HG02642 (cell line): ENCODE measurements around the gene ARSD.
"Not testable (repeated sequence)": the region's sequence is repeated elsewhere in the genome, so short reads cannot be mapped to it uniquely, and the experiment has no call there.

Source experiments
- ATAC-seq: cut with Tn5 transposase; IDR thresholded peaks from one replicate; pipeline ENCODE4 v1.9.1; 2021; ENCODE audit warnings: mild to moderate bottlenecking; ENCODE audit not compliant: unreplicated experiment, poor library complexity

The ARSD gene

DNA sequence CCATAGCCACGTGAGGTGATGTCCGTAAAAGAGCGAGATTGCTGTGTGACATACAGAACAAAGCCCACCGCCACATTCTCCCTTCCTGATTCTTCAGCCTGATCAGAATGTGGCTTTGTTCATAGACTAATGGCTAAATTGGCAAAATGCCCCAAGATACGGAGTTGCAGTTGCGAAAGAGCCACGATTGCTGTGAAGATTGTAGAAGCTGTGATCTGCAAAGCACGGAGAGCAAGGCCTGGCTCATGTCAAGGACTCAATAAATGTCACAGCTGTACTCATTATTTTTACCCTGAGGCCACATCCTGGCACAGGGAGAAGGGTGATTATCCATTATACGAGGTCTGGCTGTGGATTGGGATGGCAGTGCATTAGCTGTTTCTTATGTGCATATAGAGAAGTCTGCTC, 34.2 kb downstream of the ARSD start:
- ATAC-seq: no peak

DNA sequence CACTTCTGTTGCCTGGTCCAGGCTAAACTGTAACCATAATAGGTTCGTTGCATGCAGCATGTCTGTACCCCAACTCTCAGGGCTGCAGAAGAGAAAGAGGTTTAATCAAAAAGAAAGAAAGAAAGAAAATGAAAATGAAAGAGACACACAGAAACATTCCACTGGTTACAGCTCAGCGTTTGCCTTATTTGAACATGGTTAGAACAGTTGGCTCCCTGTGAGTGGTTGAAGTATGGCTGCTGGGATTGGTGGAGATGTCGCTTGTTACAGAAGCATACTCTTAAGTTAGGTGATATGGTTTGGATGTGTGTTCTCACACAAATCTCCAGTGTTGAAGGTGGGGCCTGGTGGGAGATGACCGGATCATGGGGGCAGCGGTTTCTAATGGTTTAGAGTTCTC, 36.3 kb downstream of the ARSD start:
- ATAC-seq: no peak

DNA sequence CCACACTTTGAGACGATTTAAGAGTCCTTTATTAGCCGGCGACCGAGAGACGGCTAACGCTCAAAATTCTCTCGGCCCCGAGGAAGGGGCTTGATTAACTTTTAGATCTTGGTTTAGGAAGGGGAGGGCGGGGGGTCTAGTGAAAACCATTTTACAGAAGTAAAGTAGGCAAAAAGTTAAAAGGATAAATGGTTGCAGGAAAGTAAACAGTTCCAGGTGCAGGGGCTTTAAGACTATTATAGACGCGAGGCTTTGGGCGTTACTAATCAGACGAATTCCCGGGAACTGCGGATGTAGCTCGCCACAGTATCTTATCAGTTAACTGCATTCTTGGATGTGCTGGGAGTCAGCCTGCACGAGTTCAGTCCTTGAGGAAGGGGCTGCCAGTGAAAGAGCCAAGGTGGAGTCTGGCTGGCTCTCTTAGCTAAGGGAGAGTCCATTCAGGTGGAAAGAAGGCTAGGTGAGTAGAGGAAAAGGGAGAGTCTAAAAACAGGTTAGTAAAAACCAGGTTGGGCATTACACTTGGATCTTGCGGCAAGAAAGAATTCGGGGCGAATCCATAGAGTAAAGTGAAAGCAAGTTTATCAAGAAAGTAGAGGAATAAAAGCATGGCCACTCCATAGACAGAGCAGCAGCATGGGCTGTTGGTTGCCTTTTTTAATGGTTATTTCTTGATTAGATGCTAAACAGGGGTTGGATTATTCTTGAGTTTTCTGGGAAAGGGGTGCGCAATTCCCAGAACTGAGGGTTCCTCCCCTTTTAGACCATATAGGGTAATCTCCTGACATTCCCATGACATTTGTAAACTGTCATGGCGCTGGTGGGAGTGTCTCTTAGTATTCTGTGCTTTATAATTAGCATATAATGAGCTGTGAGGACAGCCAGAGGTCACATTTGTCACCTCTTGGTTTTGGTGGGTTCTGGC, 38.3 kb downstream of the ARSD start:
- ATAC-seq: not testable (repeated sequence)

DNA sequence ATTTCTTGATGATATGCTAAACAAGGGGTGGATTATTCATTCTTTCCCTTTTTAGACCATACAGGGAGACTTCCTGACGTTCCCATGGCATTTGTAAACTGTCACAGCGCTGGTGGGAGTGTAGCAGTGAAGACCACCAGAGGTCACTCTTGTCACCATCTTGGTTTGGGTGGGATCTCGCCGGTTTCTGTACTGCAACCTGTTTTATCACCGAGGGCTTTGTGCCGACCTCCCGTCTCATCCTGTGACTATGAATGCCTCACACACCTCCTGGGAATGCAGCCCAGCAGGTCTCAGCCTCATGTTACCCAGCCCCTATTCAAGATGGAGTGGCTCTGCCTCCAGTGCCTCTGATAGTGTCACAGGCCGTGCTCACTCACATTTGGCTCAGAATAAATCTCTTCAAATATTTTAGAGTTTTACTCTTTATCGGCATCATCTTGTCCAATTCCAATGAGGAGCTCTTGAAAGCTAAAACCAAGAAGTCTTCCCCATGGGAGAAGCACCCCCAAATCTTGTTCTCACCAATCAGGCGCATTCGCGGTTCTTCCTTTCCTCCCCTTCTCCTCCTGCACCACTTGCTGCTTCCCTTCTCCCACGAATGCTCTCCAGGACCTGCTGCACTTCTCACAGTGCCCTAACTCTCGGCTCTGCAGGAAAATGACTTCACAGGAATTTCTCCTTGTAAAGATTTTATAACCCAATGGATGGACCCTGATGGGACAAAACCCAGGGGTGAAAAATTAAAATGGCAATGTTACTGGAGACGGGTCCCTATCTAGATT, 39.2 kb downstream of the ARSD start:
- ATAC-seq: not testable (repeated sequence)

DNA sequence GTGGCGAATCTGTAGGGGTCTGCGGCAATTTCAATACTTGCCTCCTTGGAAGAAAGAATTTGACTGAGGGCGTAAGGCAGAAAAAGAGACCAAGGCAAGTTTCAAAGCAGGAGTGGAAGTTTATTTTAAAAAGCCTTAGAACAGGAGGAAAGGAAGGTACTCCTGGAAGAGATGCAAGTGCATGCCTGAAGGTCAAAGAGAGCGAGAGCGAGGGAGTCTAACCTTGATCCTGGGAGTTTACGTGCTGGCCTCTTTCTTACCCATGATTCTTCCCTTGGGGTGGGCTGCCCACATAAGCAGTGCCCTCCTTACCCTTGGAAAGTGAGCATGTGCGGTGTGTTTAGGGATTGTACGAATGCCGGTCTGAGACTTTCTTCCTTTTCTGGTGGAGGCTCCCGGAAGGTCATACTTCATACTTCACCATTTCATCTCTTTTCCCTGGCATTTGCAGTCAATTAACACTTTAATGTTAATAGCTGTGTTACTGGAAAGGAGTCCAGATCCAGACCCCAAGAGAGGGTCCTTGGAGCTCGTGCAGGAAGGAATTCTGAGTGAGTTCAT, 40.0 kb downstream of the ARSD start:
- no peak for ATAC-seq

DNA sequence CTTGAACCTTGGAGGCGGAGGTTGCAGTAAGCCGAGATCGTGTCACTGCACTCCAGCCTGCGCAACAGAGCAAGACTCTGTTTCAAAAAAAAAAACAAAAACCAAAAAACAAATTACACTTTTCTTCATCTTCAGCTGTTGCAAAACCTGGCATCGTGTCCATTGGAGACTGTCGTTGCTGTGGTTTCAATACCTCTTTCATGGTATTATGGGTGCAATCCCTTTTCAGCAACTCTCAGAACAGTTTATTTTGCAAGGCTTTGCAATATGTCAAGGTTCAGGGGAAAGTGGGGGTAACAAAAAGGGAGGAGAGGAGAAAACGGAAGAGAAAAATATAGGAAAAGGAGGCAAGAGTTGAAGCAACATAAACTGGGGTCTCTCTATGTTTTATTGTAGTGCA, 40.8 kb downstream of the ARSD start:
- ATAC-seq: no peak

DNA sequence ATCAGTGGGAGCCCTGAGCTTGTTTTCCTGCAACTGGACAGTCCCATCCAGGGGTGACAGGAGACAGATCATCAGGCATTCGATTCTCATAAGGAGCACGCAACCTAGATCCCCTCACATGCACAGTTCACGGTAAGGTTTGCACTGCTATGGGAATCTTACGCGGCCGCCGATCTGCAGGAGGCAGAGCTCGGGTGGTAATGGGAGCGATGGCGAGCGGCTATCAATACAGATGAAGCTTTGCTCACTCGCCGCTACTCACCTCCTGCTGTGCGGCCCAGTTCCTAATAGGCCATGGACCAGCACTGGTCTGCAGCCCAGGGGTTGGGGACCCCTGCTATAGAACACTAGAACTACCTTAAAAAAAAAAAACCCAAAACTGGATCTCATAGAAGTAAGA, 45.4 kb downstream of the ARSD start:
- no peak for ATAC-seq

DNA sequence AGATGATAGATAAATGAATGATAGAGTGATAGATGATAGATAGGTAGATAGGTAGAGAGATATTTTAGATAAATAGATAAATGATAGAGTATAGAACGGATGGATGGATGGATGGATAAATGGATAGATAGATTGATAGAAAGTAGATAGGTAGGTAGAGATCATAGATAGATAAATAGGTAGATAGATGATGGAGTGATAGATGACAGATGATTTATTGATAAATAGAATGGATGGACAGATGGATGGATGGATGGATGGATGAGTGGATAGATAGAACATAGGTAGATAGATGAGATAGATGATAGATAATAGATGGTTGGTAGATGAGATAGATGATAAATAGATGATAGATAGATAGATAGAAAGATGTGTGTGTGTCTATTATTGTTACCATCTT, 49.5 kb downstream of the ARSD start:
- ATAC-seq: no peak

DNA sequence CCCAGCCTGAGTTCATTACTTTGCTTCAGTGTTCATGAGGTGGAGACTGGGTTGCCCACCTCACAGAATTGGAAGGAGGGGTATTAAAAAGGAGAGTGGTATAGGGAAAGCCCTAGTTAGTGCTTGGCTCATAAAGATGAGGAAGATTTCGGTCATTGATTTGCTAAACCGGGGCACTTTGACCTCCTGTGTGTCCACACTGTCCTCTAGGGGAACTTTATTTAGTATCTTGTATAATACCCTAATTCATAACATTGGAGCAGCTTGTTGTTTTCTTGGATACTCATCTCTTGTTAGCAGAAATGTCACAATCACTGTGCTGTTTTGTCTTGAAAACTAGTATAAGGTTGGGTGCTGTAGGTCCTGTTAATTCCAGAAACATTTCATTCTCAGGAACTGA, 50.6 kb downstream of the ARSD start:
- no peak for ATAC-seq

DNA sequence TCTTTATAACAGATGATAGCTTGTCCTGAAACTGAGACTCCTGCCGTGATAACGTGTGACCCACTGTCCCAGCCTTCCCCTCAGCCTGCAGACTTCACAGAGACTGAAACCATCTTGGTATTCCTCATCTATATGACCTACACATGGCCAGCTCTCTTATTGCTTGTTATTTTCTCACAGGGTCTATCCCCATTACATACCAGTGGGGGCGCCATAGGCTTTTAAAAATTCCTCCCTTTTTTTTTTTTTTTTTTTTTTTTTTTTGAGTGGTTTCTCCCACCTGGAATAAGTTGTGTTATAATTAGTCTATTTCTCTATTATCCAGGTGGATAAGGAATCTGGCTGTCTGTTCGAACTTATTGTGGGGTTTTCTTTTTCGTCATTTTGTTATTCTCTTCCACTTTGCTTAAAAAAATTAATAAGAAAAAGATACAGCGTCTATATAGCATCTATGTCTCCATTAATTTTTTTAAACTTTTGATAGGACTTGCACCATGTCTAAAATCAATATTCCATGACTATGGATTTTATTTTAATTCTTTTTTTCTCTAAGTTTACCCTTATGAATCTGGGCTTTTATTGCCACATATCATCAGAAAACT, 53.2 kb downstream of the ARSD start:
- no peak for ATAC-seq

DNA sequence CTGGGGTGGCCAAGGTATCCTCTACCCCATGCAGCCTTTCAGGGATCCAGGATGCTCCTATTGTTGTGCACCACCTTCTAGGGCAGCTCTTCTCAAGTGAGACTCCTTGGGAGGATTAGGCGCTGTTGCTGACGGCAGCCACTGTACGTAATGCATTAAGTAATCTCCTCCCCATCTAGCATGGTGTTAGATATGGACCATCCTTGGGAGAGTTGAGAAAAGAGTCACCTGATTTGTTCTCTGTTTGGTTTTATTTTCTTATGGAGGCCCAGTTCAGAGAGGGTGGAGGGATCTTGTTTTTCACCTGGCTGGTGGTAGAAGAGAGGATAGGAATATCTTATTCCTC, 54.0 kb downstream of the ARSD start:
- no peak for ATAC-seq

DNA sequence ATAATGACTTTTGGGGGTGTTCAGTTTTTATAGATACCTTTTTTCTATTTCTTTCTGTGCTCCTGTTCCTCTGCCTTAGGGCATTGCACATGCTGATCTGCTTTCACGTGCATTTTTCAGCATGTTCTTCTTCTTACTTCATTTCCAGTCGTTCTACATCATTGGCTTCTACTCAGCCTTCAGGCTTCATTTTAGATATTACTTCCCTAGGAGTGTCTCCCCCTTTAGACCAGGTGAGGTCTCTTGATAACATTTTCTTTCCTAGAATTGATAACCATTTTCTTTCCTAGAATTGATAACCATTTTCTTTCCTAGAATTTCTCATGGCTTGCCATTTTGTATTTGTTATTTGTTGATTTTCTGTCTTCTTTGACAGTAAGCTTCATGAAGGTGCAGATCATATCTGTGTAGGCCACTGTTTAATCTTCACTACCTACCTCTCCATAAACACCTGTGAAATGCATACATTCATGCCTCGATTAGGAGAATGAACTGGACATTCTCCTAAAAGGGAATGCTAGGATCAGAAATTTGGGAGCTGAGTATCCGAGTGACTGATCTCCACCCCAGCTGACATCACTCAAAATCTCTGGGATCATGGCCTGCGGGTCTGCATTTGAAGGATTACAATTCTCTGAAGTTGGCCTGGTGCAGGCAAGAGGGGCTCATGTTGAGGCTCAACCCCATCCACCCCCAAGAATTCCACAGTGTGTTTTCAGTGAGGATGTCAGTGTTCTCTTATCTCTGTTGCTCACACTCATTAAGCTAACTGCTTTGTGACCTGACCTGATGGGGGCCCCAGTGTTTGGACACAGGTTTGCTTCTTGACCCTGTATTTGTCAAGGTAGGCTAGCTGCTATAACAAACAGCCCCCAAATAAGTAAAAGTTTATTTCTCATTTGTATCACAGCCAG, 54.7 kb downstream of the ARSD start:
- no peak for ATAC-seq

DNA sequence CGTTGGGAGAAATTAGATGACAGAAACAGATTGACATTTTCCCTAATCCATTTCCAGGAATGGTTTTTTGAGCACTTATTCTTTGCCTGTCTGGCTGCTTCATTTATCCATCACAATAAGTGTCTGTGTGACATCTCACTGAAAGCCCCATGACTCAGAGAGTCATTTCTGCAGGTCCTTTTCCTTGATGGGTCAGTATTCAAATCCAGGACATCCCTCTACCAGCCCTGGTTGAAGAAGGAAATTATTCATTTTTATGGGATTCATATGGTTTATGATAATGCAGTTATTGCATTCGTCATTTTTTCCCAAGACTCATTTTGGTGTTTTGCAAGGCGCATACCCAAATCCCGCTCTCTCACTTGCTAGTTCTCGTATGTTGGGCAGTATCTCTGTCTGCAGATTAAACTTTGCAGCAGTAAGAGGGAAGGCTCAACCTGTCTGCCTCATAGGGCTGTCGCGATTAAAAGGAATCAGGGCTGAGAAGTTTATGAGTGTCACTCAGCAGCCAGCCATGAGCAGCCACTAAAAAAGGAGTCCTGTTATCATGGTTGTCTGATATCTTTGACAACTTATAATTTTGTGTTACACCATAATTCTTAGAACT, 56.4 kb downstream of the ARSD start:
- ATAC-seq: no peak

DNA sequence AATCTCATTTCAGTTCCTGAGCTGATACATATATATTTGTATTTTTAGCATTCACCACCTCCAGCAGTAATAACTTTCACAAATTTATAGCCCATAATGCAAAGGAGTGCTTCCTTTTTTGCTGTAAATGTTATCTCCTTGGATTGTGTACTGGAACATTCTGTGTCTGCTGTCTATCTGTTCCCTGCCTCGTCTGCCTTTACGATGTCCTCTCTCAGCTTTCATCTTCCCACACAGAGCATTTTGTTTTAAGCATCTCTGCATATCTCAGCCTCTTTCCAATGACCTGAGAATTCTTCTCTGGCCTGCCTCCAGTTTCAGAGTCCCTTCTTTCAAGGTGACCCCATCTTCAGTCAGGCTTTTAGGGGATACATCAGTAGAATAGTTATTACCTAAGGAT, 57.3 kb downstream of the ARSD start:
- ATAC-seq: no peak

DNA sequence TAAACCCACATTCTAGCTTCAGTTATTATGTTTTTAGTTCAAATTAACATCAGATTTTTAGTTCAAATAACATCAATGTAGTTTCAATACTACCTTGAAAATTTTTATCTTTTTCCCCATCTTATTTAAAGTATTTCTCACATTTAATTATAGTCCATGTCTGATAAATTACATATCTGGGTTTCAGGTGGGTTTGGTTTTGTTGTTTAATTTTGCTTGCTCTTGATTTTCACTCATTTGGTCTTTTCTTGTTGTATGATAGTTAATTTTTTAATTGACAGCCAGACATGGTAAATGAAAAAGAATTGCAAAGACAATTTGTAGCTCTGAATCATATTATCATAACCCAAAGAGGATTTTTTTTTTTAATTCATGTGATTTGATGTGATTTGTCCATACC, 58.5 kb downstream of the ARSD start:
- no peak for ATAC-seq

DNA sequence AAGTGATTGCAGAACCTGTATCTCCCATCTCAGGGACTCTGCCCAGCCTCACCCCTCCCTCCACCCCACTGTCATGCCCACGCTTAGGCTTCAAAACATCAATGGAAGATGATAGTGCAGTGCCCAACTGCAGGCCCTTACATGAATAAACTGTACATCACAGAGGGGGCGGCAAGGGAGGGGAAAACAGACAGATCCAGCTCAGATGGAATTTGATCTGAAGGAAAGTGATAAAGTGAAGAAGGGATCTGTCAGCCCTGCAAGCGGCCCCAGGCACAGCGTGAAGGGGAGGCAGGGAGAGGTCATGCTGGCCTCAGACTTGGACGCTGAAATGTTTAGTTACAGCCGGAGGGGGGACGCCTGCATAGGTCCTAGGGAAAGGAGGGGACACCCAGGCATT, 61.9 kb downstream of the ARSD start:
- no peak for ATAC-seq

DNA sequence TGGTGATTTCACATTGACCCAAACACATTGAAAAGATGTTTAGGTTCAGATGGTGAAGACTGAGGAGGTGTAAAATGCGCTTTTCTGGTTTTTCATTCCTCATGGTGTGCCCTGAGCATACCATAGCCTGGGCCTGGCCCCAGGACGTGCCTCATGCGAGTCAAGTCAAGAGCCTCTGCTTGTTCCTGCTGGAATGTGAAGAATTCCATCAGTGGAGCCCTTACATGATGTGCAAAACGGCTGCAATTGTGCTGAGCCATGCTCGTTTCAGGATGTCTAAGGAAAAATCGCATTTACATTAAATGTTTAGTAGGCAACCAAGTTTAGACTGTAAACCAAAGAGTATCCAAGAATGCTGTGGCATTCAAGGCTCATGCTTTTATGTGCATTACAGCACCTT, 65.5 kb downstream of the ARSD start:
- ATAC-seq: no peak

DNA sequence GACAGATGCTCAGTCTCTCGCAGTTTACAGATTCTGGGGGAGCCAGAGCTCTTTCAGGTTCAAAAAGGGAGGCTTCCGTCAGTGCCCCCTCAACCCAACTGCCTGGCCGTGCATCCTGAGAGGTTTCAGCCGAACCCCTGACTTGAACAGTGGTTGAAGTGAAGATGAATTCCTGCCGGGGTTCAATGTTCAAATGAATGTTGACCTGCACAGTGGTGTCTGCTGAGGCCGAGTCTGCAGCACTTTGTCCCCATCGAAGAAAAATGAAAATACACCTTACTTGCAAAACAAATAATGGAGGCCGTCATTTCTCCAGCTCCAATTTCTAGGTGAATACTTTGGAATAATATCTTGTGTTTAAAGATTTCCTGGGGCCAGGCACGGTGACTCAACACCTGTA, 66.7 kb downstream of the ARSD start:
- no peak for ATAC-seq

DNA sequence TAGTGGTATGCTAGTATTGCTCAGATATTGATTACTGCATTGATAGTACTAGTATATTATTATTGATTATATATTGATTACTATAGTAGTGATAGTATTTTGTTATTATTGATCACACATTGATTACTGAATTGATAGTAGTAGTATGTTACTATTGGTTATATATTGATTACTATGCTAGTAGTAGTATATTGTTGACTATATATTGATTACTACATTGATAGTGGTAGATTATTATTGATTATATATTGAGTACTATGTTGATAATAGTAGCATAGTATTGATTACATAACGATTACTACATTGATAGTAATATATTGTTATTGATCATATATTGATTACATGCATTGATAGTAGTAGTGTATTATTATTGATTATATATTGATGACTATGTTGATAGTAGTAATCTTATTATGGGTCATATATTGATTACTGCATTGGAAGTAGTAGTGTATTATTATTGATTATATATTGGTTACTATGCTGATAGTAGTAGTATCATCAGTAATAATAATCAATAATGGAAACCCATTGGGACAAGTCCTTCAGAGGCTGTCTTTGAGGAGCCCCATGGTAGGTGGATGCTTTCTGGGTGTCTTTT, 69.8 kb downstream of the ARSD start:
- ATAC-seq: no peak
